MG63 (cell line): ENCODE results near the gene GSKIP. TPM values are rescaled to one million over a fixed set of nuclear protein-coding genes. Genes with fewer than 3 reads are reported as not detected.

ENCODE experiments used
- DNase-seq: peaks from one replicate; pipeline ENCODE4 v3.0.0-alpha.2; 2020
- H3K27me3 ChIP-seq: fragments of 250-450 bp; sonication (Bioruptor Pico); 2 replicates; pipeline ENCODE4 v1.5.1; 2020; ENCODE audit warnings: mild to moderate bottlenecking, moderate library complexity
- H3K36me3 ChIP-seq: fragments of 250-450 bp; sonication (Bioruptor Pico); 2 replicates; pipeline ENCODE4 v1.5.1; 2020; ENCODE audit warnings: mild to moderate bottlenecking, moderate library complexity
- H3K4me3 ChIP-seq: fragments of 250-450 bp; sonication (Bioruptor Pico); 2 replicates; pipeline ENCODE4 v1.5.1; 2020; ENCODE audit warnings: mild to moderate bottlenecking, moderate library complexity
- H3K9me3 ChIP-seq: fragments of 250-450 bp; sonication (Bioruptor Pico); 2 replicates; pipeline ENCODE4 v1.5.1; 2020; ENCODE audit warnings: mild to moderate bottlenecking, moderate library complexity
- total RNA-seq: library from RNA; depleted of rRNA; stranded (reverse); fragments of >200 nt; shearing (Covaris generic); gene quantifications from 2 replicates; pipeline ENCODE4 v1.2.3, GENCODE V29; 2014; ENCODE audit warnings: low replicate concordance; rRNA removed

The GSKIP gene
- total RNA-seq, 1 experiment from 2014 or later, result 23.1 TPM

DNA sequence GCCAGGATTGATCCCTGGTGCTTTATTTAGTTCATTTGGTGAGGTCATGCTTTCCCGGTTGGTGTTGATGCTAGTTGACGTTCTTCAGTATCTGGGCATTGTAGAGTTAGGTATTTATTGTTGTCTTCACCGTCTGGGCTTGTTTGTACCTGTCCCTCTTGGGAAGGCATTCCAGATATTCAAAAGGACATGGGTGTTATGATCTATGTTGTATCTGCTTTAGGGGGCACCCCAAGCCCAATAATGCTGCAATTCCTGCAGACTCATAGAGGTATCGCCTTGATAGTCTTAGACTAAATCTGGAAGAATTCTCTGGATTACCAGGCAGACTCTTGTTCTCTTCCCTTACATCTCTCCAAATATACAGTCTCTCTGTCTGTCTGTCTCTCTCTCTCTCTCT is 70.7 kb downstream of the GSKIP start:
- no peak overlapping the region for H3K4me3 ChIP-seq
- DNase-seq, result no peak
- no peaks in the 10 kb centered on the region for H3K36me3 ChIP-seq
- peaks cover 3% of the 10 kb centered on the region; the same call in 1 of the 2 replicates for H3K27me3 ChIP-seq
- H3K9me3 ChIP-seq, result no peaks in the 10 kb centered on the region

Other genes starting within 250 kb of the GSKIP start
- gene BDKRB2, start 158.7 kb upstream of the GSKIP start, total RNA-seq, result 8.0 and 8.8 TPM in 2 replicates
- 30.5 and 40.5 TPM in 2 replicates for gene BDKRB1, start 107.3 kb upstream of the GSKIP start, total RNA-seq
- 3.1 and 8.0 TPM in 2 replicates for gene ATG2B, start 185 bp upstream of the GSKIP start, total RNA-seq
- 1.5 TPM in 1 of 2 replicates, not detected in the other for gene AK7, start 28.6 kb downstream of the GSKIP start, total RNA-seq
- 87.4 and 144 TPM in 2 replicates for gene PAPOLA, start 138.9 kb downstream of the GSKIP start, total RNA-seq